SKM-1 (cell line): ENCODE results near the gene ARL8A.
"Not testable (repeated sequence)": the region's sequence is repeated elsewhere in the genome, so short reads cannot be mapped to it uniquely, and the experiment has no call there.

ENCODE experiments used
- DNase-seq: peaks from one replicate; lab custom pipeline; 2025; ENCODE audit not compliant: unreplicated experiment; lab: John Stamatoyannopoulos, UW

ARL8A gene

GRCh38 chr1:202144402-202145067 lies at the start of gene ARL8A:
ARL8A (minus strand) TSS chr1:202144737; CDS start chr1:202144572, 165 bp downstream.
- DNase-seq = no peak

GRCh38 chr1:202194328-202194648 lies 49.8 kb upstream of the ARL8A start:
- no peak for DNase-seq

DNA sequence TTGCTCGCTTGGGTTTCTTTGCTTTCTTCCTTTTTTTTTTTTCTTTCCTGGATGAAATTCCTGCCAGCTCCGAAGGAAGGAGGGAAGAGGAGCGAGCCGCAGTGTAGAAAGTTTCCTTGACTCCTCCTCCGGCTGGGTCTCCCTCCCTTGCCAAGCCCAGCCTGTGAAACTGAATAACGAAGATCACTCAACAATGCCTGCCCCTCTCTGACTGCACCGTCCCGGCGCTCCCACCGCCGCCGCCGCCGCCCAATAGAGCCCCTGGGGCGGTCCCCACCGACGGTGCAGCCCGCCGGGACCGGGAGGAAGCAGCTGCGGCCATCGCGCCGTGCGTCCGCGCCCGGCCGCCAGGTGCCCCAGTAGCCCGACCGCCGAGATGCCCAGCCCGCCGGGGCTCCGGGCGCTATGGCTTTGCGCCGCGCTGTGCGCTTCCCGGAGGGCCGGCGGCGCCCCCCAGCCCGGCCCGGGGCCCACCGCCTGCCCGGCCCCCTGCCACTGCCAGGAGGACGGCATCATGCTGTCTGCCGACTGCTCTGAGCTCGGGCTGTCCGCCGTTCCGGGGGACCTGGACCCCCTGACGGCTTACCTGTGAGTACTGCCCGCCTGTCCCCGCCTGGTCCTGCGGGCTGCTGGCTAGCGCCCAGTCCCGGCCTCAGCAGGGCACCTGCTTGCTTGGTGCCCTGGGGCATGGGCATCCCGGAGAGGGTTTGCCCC lies 49.2 kb upstream of the ARL8A start, which contains the start of gene LGR6:
LGR6 (plus strand) TSS at position 186 of the 714 bp plus-strand sequence; CDS start at position 377, 191 bp downstream.
- DNase-seq = no peak

- no peak for DNase-seq
Measured at GRCh38 chr1:202192770-202193613, 48.5 kb upstream of the ARL8A start.

GRCh38 chr1:202191391-202191790 lies 46.9 kb upstream of the ARL8A start:
- DNase-seq = not testable (repeated sequence)

DNA sequence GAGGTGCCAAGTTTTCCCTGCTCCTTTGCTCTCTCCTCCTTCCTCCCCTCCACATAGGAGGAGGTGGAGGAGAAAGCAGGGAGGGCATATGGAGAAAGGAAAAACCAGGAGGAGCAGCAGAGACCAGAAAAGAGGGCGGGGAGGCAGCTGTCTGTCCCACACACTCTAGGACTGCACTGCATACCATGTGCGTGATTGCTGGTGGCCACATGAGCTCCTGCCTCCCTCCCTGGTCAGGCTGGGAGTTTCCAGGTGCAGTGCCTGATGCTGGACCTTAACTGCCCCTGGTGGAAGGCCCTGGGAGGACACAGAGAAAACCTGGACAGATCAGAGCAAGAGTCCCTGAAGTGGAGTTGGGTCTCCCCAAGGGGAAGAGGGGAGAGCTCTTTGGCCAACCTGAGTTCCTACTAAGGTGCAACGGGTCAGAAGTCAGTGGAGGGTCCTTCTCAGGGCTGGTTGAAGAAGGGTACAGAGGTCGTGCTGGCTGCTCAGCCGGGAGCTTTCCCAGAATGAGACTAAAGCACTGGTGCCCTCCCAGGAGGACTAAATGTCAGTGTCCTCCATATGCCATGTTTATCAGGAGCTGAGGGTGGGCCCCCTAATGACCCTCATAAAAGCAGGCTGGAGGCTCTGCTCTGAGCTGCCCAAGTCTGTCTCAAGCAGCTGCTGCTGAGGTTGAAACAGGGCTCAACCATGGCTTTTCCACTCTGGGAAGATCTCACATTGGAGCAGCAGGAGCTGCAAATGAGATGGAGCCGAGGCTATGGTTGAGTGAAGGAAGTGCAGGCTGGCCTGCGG lies 45.6 kb upstream of the ARL8A start:
- no peak for DNase-seq

GRCh38 chr1:202189001-202189790 lies 44.7 kb upstream of the ARL8A start:
- DNase-seq = peak; percentile 53

DNA sequence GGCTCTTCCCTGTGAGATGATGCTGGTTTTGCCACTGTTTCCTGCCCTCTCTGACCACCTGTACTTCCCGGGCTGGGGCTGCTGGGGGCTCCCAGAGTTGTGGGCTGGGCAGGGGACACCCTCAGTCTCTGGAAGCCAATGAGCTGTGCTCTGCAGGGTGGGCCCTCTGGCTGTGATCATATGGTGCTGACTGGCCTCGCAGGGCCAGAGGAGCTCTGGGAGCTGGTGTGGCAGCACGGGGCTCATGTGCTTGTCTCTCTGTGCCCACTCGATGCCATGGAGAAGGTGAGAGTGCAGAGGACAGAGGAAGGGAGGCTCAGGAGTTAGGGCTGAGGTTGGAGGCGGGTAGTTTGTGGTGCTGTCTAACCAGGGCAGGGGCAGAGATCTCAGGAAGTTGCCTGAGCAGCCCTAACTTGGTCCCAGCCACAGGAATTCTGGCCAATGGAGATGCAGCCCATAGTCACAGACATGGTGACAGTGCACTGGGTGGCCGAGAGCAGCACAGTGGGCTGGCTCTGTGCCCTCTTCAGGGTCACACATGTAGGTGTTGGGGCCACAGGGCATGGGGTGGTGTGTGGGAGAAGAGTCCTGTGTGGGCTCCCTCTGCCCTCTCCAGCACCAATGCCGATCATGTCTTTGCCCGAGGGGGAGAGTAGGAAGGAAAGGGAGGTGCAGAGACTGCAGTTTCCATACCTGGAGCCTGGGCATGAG lies 43.3 kb upstream of the ARL8A start:
- no peak for DNase-seq

- no peak for DNase-seq
Measured at GRCh38 chr1:202187041-202187671, 42.6 kb upstream of the ARL8A start.

DNA sequence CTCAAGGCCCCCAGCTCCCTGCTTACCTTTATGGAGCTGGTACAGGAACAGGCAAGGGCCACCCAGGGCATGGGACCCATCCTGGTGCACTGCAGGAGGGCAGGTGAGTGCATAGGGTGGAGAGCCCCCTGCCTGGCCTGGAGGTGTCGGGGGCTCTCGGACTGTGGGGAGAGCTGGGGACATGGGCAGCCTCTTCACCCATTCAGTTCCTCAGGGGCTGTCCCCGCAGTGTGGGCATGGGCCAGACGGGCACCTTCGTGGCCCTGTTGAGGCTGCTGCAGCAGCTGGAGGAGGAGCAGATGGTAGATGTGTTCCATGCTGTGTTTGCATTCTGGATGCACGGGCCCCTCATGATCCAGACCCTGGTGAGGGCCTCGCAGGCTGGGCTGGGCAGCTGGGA lies 41.8 kb upstream of the ARL8A start:
- DNase-seq = no peak

DNA sequence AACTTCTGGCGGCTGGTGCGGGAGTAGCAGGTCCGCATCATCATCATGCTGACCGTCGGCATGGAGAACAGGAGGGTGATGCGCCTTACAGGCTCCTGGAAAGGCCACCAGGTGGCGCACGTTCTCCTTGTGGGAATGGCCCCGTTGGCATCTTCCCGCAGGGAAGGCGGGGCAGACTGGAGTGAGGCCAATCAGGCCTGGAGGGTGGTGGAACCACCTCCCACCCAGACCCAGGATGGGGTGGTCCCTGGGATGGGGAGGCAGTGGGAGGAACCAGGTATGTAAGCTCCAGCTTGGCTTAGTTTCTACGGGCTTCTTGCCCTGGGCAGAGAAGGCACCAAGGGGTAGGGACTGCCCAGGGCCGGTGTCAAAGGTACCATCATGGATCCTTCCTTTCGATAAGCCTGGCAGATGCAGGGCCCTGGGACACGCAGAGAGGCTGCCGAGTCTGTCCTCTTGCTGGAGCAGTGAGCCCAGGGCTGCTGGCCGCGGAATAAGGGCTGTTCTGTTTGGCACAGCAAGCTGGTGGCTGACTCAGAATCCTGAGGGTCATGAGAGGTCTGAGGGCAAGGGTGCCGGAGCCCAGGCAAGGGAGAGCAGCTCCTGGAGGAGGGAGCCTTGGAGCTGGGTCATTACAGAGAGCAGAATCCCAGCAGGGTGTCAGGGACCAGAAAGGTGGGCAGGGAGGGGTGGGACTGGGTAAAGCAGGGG lies 40.4 kb upstream of the ARL8A start:
- peak; percentile 84 for DNase-seq

GRCh38 chr1:202182040-202182877 lies 37.7 kb upstream of the ARL8A start:
- DNase-seq = no peak

DNA sequence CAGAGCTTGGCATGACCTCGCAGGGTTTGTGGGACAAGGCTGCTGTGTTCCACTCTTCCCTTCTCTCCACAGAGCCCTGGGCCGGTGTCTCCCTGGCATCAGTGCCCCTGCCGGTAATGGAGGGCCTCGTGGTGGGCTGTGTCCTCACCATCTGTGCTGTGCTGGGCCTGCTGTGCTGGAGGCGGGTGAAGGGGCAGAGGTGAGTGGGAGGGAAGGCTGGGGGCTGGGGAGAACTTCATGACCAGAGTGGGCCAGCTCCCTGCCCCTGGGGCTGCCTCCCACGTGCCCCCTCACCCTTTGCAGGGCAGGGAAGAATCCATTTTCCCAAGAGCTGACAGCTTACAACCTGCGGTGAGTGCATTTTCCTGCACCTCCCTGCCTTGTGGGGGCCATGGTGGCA lies 37.0 kb upstream of the ARL8A start:
- DNase-seq = no peak

GRCh38 chr1:202180751-202181139 lies 36.2 kb upstream of the ARL8A start:
- DNase-seq = not testable (repeated sequence)

DNA sequence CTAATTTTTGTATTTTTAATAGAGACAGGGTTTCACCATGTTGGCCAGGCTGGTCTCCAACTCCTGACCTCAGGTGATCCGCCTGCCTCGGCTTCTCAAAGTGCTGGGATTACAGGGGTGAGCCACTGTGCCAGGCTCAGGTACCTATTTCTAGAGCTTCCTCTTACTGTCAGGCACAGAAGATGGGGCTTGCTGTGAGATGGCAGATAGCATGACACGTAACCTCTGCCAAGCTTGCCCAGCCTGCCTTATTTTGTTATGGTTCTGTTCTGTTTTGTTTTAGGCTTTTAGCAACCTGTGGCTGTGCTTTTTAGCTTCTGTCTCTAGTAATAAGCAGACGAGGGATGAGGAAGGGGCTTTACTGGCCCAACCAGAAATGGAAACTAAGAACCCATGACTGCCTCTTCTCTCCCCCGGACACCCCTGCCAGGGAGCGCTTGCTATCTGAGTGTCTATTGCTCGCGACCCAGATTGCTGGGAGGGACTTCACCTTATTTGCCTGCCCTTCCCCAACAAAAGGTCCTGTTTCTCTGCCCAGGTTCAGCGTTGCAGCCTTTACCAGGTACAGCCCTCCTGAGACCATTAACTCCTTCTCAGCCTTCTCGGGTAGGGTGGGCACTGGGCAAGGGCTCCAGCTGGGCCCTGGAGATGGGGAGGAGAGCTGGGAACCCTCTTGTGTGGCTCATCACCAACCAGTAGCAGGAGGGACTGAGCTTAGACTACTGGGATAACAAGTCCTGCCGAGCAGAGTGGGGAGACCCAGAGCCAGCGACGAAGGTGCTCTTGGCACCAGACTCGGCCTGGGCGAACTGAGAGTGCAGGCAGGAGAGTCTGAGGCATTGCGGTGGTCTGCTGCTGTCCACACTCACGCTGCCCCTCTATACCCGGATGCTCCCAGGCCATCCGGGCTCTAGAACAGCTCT lies 35.6 kb upstream of the ARL8A start:
- no peak for DNase-seq
